ENCODE data around the gene MTMR12. TPM values are rescaled to one million over a fixed set of nuclear protein-coding genes. Genes with fewer than 3 reads are reported as not detected.

The MTMR12 gene
- total and polyA plus RNA-seq, 8 donors = 9.7 to 32.3 (median 20.8) TPM

- TF ChIP-seq CTCF (IDR thresholded peaks at IDR 0.05) = no peak
- ATAC-seq (peak; percentile 54 to 59 (median 55)), DNase-seq (peak in 4 of 6 donors; percentile 44 to 57 (median 52)), FAIRE-seq (no peak)
- H3K4me1 ChIP-seq = peaks cover 24 to 40% (median 36%) of the 10 kb centered on the region in 3 donors
- intact Hi-C loops (cut with DNase I) = loop anchor here in 2 of 3 donors (5.0 to 10.0 kb wide), 4 partner anchors 84 to 362 kb away; no protein-coding TSS in a partner anchor
- peaks cover 0 to 26% (median 4%) of the 10 kb centered on the region in 3 donors for H3K36me3 ChIP-seq
- H3K4me3 ChIP-seq = no peak overlapping the region
- H3K27me3 ChIP-seq = no peaks in the 10 kb centered on the region
- H3K9me3 ChIP-seq = no peaks in the 10 kb centered on the region
- WGBS, 2 donors = 11 to 22% methylated on average over 3 of the region's 3 CpGs
- peak overlapping the region; percentile 63 to 90 (median 80) for H3K27ac ChIP-seq
These were observed 79.5 kb downstream of the MTMR12 start for GRCh38 chr5:32233220-32233695.

GRCh38 chr5:32232441-32233219 lies 80.1 kb downstream of the MTMR12 start:
- no peak overlapping the region for H3K4me3 ChIP-seq
- no peak for FAIRE-seq
- TF ChIP-seq CTCF (IDR thresholded peaks at IDR 0.05) = peak; percentile 77 to 90 (median 80)
- peak overlapping the region; percentile 29 to 90 (median 80) for H3K27ac ChIP-seq
- intact Hi-C loops (cut with DNase I) = loop anchor here in 2 of 3 donors (5.0 to 10.0 kb wide), 4 partner anchors 85 to 362 kb away; no protein-coding TSS in a partner anchor
- peak; percentile 76 to 87 (median 81) for DNase-seq
- ATAC-seq = peak; percentile 73 to 87 (median 80)
- WGBS, 2 donors = 14 to 19% methylated on average over 11 of the region's 11 CpGs
- peaks cover 24 to 40% (median 36%) of the 10 kb centered on the region in 3 donors for H3K4me1 ChIP-seq
- no peaks in the 10 kb centered on the region for H3K27me3 ChIP-seq
- no peaks in the 10 kb centered on the region for H3K9me3 ChIP-seq
- H3K36me3 ChIP-seq = peaks cover 0 to 26% (median 4%) of the 10 kb centered on the region in 3 donors

- 42 to 45% methylated on average over 8 of the region's 8 CpGs for WGBS, 2 donors
- peaks cover 24 to 40% (median 32%) of the 10 kb centered on the region in 3 donors for H3K4me1 ChIP-seq
- no peaks in the 10 kb centered on the region for H3K27me3 ChIP-seq
- intact Hi-C loops (cut with DNase I) = loop anchor here in 2 of 3 donors (5.0 to 10.0 kb wide), 4 partner anchors 85 to 363 kb away; no protein-coding TSS in a partner anchor
- peak overlapping the region in 3 of 4 donors; percentile 7 to 90 (median 83) for H3K27ac ChIP-seq
- no peak overlapping the region for H3K4me3 ChIP-seq
- H3K9me3 ChIP-seq = no peaks in the 10 kb centered on the region
- no peak for TF ChIP-seq CTCF (IDR thresholded peaks at IDR 0.05)
- ATAC-seq (no peak), FAIRE-seq (no peak), DNase-seq (peak in 1 of 6 donors; percentile 26)
- peaks cover 0 to 26% (median 4%) of the 10 kb centered on the region in 3 donors for H3K36me3 ChIP-seq
These were observed 80.8 kb downstream of the MTMR12 start for GRCh38 chr5:32231929-32232328.

- TF ChIP-seq CTCF (IDR thresholded peaks at IDR 0.05) = no peak
- DNase-seq (no peak), ATAC-seq (no peak), FAIRE-seq (no peak)
- Histone ChIP-seq H3K27me3 (no peaks in the 10 kb centered on the region), H3K9me3 (no peaks in the 10 kb centered on the region), H3K27ac (no peak overlapping the region), H3K4me3 (no peak overlapping the region), H3K36me3 (peaks cover 0 to 23% (median 8%) of the 10 kb centered on the region in 3 donors), H3K4me1 (peaks cover 24 to 40% (median 29%) of the 10 kb centered on the region in 3 donors)
- intact Hi-C loops (cut with DNase I) = loop anchor here in 2 of 3 donors (5.0 to 10.0 kb wide), 4 partner anchors 86 to 364 kb away; no protein-coding TSS in a partner anchor
- WGBS, 2 donors = 82 to 83% methylated on average over 6 of the region's 6 CpGs
These were observed 81.5 kb downstream of the MTMR12 start for GRCh38 chr5:32231241-32231640.
